ENCODE measurements around the gene STK38L. TPM values are rescaled to one million over a fixed set of nuclear protein-coding genes. Genes with fewer than 3 reads are reported as not detected.

STK38L gene
- total and polyA plus RNA-seq, 2 of the 4 experiments (the other 2 are of a cell fraction) = 5.1 to 7.2 TPM

DNA sequence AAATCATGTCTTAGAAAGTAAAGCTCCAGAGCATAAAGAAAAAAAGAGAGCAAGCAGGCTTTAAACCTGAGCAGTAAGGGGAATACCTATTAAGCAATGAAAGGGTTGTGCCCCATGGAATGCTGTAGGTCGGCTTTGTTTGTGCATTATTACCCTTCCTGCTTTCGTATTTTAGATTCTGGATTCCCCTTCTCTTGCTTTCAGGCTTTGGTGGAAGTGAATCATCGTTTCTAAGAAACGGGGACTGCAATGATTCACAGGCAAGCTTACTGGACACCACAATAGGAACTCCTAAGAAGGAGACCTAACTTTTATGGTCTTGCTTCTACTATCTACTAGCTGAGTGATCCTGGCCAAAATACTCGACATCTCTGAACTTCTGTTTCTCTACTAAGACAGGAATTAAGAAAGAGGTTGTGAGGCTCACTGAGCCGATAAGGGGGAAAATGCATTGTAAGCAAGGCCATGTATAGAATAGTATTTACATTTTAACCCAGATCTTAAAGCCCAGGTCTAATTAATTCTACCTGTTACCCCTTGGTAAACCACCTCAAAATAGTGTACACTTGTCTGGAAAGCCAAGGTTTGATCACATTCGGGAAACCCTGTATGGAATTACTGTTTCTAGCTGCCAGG is 87.3 kb downstream of the STK38L start:
- intact Hi-C loops (cut with micrococcal nuclease) = loop anchor here (2.0 to 5.0 kb wide), 2 partner anchors 53 to 321 kb away; no protein-coding TSS in a partner anchor
- peak overlapping the region; percentile 82 to 95 for H4K8ac ChIP-seq (ENCODE audit: low read depth in 2 of 2, low read length in 2 of 2)
- dilution Hi-C loops (cut with HindIII; ENCODE audit: low sequenced_read_pairs, unreplicated experiment) = no loop called here
- peak overlapping the region; percentile 86 for H3K23ac ChIP-seq (ENCODE audit: low read depth, low read length)
- H3K18ac ChIP-seq (ENCODE audit: low read depth, low read length) = peak overlapping the region; percentile 61; the same call in 1 of the 2 replicates
- peak overlapping the region; percentile 90 for H3K4ac ChIP-seq (ENCODE audit: low read depth, low read length)
- no peak overlapping the region; the same call in 1 of the 2 replicates for H3K9ac ChIP-seq (ENCODE audit: low read depth, low read length)
- TF ChIP-seq CTCF (conservative IDR thresholded peaks at IDR 0.05; ENCODE audit: low read depth, low read length) (no peak), BHLHE40 (IDR thresholded peaks at IDR 0.05; ENCODE audit: low read depth, low read length) (peak; percentile 31; the same call in 1 of the 2 replicates), FOS (IDR thresholded peaks at IDR 0.05; ENCODE audit: low read depth, low read length) (peak; percentile 86), CEBPB (IDR thresholded peaks at IDR 0.05; ENCODE audit: low read depth, low read length) (peak; percentile 94)
- DNase-seq = peak; percentile 98
- peak overlapping the region; percentile 45 for H3K56ac ChIP-seq (ENCODE audit: extremely low read depth, insufficient read depth, low read length)
- H2BK20ac ChIP-seq (ENCODE audit: low read depth, low read length) = peak overlapping the region; percentile 90
- H3K14ac ChIP-seq (replicated peaks; ENCODE audit: low read depth, low read length) = peak overlapping the region; percentile 91
- H3K27ac ChIP-seq (ENCODE audit: insufficient read depth, low read length) = peak overlapping the region; percentile 28; the same call in 1 of the 2 replicates
- H3K79me1 ChIP-seq (ENCODE audit: low read depth in 1 of 2, low read length in 2 of 2) = peaks cover 26 to 41% of the 10 kb centered on the region in 2 experiments
- peak overlapping the region; percentile 92 for H2AFZ ChIP-seq (replicated peaks; ENCODE audit: low read length, poor library complexity)
- no peaks in the 10 kb centered on the region for H4K20me1 ChIP-seq (ENCODE audit: insufficient read depth, low read length)
- no peaks in the 10 kb centered on the region for H3K9me3 ChIP-seq (ENCODE audit: control insufficient read depth, insufficient read depth, low read length)
- peak overlapping the region; percentile 90 for H2BK5ac ChIP-seq (ENCODE audit: low read depth, low read length, poor library complexity, severe bottlenecking)
- peaks cover 3% of the 10 kb centered on the region; the same call in 1 of the 2 replicates for H3K36me3 ChIP-seq (ENCODE audit: control insufficient read depth, insufficient read depth, low read length)
- no peaks in the 10 kb centered on the region for H3K27me3 ChIP-seq (ENCODE audit: control insufficient read depth, insufficient read depth, low read length)
- ChIA-PET POLR2A (ENCODE audit: unreplicated experiment) (no interaction called here), CTCF (interaction anchor here (0.7 to 1.6 kb wide), 4 partner anchors 11 to 52 kb away, joined by 3 to 5 read pairs (median 4); no protein-coding TSS in a partner anchor)
- BruUV-seq (replicated peaks) = no TSS peak
- peak overlapping the region; percentile 86; the same call in 1 of the 2 replicates for H4K5ac ChIP-seq (ENCODE audit: low read depth, low read length)
- H4K91ac ChIP-seq (ENCODE audit: insufficient read depth, low read depth, low read length) = peak overlapping the region; percentile 92
- peaks cover 13% of the 10 kb centered on the region for H3K9me1 ChIP-seq (ENCODE audit: insufficient read depth, low read length)
- peak overlapping the region; percentile 78 for H2BK120ac ChIP-seq (ENCODE audit: low read depth, low read length)
- ATAC-seq (ENCODE audit: low read depth) = peak; percentile 80
- H3K4me3 ChIP-seq (ENCODE audit: insufficient read depth, low read depth, low read length) = peak overlapping the region; percentile 5; the same call in 1 of the 2 replicates
- H2AK5ac ChIP-seq (ENCODE audit: low read depth, low read length) = peak overlapping the region; percentile 82
- 80% methylated on average over 1 of the region's 7 CpGs; no CpG with 5 or more reads in 1 of the 2 experiments for WGBS, 2 experiments (ENCODE audit: extremely low coverage in 2 of 2, insufficient read length in 1 of 2)
- peak overlapping the region; percentile 89 for H2AK9ac ChIP-seq (replicated peaks; ENCODE audit: low read depth, low read length, poor library complexity)
- H3K4me1 ChIP-seq (ENCODE audit: control insufficient read depth, insufficient read depth, low read length) = peaks cover 15% of the 10 kb centered on the region
- in situ Hi-C loops (cut with MboI; ENCODE audit: low sequenced_read_pairs) = no loop called here
- H2BK15ac ChIP-seq (ENCODE audit: low read depth, low read length) = peak overlapping the region; percentile 99
- peak overlapping the region; percentile 87 for H3K4me2 ChIP-seq (ENCODE audit: low read depth, low read length)

Data from IMR-90 (cell line).